Keratinocyte (primary cell): ENCODE measurements around the gene UBQLN2. TPM values are rescaled to one million over a fixed set of nuclear protein-coding genes. Genes with fewer than 3 reads are reported as not detected.
A peak's percentile ranks its signal among the peaks of the same experiment; 100 is the strongest.

Experiments used
- DNase-seq: peaks from one replicate; pipeline ENCODE4 v3.0.0-alpha.2; 2011; ENCODE audit warnings: low read depth, missing footprints, low spot score
- FAIRE-seq: peaks from 2 replicates; lab custom pipeline; 2011; peaks lifted over from hg19 to GRCh38; lab: Jason Lieb, UNC
- H2AFZ ChIP-seq: 2 replicates; pipeline ENCODE4 v1.6.0; 2012; ENCODE audit warnings: low read length, control low read depth, inconsistent platforms; ENCODE audit not compliant: control insufficient read depth
- H3K27ac ChIP-seq: 2 replicates; pipeline ENCODE4 v1.5.1; 2011; ENCODE audit warnings: low read length; ENCODE audit not compliant: control insufficient read depth, insufficient read depth
- H3K27me3 ChIP-seq: 3 replicates; pipeline ENCODE4 v1.6.0; 2011; ENCODE audit warnings: low read length; ENCODE audit not compliant: control insufficient read depth, insufficient read depth; ENCODE audit errors: extremely low read depth
- H3K36me3 ChIP-seq, 2 experiments: 2 replicates in 1 of 2; 3 replicates in 1 of 2; pipeline ENCODE4 v1.5.1; 2011; ENCODE audit warnings: low read length in 2 of 2, mild to moderate bottlenecking in 1 of 2; ENCODE audit not compliant: control insufficient read depth in 2 of 2, insufficient read depth in 2 of 2; ENCODE audit errors: extremely low read depth in 1 of 2
- H3K4me1 ChIP-seq: 3 replicates; pipeline ENCODE4 v1.5.1; 2011; ENCODE audit warnings: low read length; ENCODE audit not compliant: control insufficient read depth, insufficient read depth; ENCODE audit errors: extremely low read depth
- H3K4me2 ChIP-seq: 3 replicates; pipeline ENCODE4 v1.6.0; 2011; ENCODE audit warnings: low read depth, low read length; ENCODE audit not compliant: control insufficient read depth, insufficient read depth; ENCODE audit errors: extremely low read depth
- H3K4me3 ChIP-seq, 3 experiments: fragments of 200-600 bp in 1 of 3; sonication (generic) in 1 of 3; 2 replicates in 2 of 3; 3 replicates in 1 of 3; pipeline ENCODE4 v1.5.1; 2011 to 2016; ENCODE audit warnings: low read length in 3 of 3, mild to moderate bottlenecking in 3 of 3, control low read depth in 2 of 3, inconsistent platforms in 1 of 3, low read depth in 1 of 3, mixed read lengths in 1 of 3, mixed run types in 1 of 3, moderate library complexity in 1 of 3; ENCODE audit not compliant: control insufficient read depth in 2 of 3, insufficient read depth in 2 of 3; ENCODE audit errors: extremely low read depth in 1 of 3
- H3K79me2 ChIP-seq: 2 replicates; pipeline ENCODE4 v1.6.0; 2012; ENCODE audit warnings: low read length; ENCODE audit not compliant: control insufficient read depth, insufficient read depth
- H3K9ac ChIP-seq: 3 replicates; pipeline ENCODE4 v1.6.0; 2011; ENCODE audit warnings: low read length; ENCODE audit not compliant: control insufficient read depth, insufficient read depth; ENCODE audit errors: extremely low read depth
- H3K9me1 ChIP-seq: 3 replicates; pipeline ENCODE4 v1.6.0; 2011; ENCODE audit warnings: low read length; ENCODE audit not compliant: control insufficient read depth, insufficient read depth; ENCODE audit errors: extremely low read depth
- H3K9me3 ChIP-seq: 2 replicates; pipeline ENCODE4 v1.5.1; 2012; ENCODE audit warnings: low read depth, low read length; ENCODE audit not compliant: control insufficient read depth
- H4K20me1 ChIP-seq: 3 replicates; pipeline ENCODE4 v1.6.0; 2011; ENCODE audit warnings: low read length; ENCODE audit not compliant: control insufficient read depth, insufficient read depth; ENCODE audit errors: extremely low read depth
- EZH2 ChIP-seq: IDR thresholded peaks from one replicate; pipeline ENCODE4 v1.6.1; 2012; ENCODE audit warnings: inconsistent platforms, mild to moderate bottlenecking, low read length, moderate library complexity
- dilution Hi-C: fragments of 300-500 bp; cut with MboI; formaldehyde crosslinking; loops from one replicate; pipeline ENCODE4 v1.7.0; 2020; ENCODE audit warnings: low sequenced_read_pairs; ENCODE audit not compliant: extremely low pct_ligation_motif_present
- polyA plus RNA-seq, 5 experiments: library from polyadenylated mRNA; depleted of rRNA in 3 of 5; stranded (reverse) in 3 of 5; stranded (forward) in 1 of 5; unstranded in 1 of 5; fragments of >200 nt; gene quantifications; 1 replicate in 1 of 5; 2 replicates in 3 of 5; 3 replicates in 1 of 5; pipeline versions ENCODE4 v1.2.1 to v1.2.3, GENCODE V29; 2011 to 2012; ENCODE audit warnings: missing spikeins in 2 of 5, low read depth in 1 of 5, low replicate concordance in 1 of 5
- TF ChIP-seq, protein P1 (sequence below), 3 experiments: IDR thresholded peaks in 1 of 3; conservative IDR thresholded peaks in 1 of 3; optimal IDR thresholded peaks in 1 of 3; 2 replicates in 2 of 3; 3 replicates in 1 of 3; pipeline versions ENCODE3 to v1.5.1; 2011; ENCODE audit warnings: low read length in 3 of 3, mild to moderate bottlenecking in 3 of 3, moderate library complexity in 2 of 3, control low read depth in 1 of 3, inconsistent platforms in 1 of 3; ENCODE audit not compliant: insufficient read depth in 2 of 3; ENCODE audit errors: extremely low read depth in 1 of 3

The UBQLN2 gene
- polyA plus RNA-seq, 1 donor (not counting 4 experiments of a cell fraction or from before 2014, with no cell fraction given), result 20.1 TPM

DNA sequence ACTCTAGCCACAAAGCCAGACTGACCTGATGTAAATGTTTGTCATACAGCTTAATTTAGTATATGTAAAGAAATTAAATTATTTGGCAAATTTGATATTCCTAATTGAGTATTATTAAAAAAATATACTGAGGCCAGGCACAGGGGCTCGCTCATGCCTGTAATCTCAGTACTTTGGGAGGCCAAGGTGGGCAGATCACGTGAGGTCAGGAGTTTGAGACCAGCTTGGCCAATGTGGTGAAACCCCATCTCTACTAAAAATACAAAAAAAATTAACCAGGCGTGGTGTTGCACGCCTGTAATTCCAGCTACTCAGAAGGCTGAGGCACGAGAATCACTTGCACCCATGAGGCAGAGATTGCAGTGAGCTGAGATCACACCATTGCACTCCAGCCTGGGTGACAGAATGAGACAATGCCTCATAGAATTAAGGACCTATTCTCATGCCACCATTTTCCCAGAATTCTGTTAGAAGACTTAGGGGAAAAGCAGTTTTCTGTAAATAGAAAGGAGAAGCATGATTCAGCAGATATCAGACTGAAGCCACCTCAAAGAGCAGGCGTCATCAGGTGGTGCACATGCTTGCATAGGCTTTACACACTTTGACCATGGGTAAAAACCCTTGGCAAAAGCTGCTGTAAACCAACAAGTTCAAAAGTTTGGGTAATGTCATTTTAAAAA lies 6.1 kb downstream of the UBQLN2 start:
- TF ChIP-seq, protein P1, sequence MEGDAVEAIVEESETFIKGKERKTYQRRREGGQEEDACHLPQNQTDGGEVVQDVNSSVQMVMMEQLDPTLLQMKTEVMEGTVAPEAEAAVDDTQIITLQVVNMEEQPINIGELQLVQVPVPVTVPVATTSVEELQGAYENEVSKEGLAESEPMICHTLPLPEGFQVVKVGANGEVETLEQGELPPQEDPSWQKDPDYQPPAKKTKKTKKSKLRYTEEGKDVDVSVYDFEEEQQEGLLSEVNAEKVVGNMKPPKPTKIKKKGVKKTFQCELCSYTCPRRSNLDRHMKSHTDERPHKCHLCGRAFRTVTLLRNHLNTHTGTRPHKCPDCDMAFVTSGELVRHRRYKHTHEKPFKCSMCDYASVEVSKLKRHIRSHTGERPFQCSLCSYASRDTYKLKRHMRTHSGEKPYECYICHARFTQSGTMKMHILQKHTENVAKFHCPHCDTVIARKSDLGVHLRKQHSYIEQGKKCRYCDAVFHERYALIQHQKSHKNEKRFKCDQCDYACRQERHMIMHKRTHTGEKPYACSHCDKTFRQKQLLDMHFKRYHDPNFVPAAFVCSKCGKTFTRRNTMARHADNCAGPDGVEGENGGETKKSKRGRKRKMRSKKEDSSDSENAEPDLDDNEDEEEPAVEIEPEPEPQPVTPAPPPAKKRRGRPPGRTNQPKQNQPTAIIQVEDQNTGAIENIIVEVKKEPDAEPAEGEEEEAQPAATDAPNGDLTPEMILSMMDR (optimal IDR thresholded peaks at IDR 0.05 in 1 of 3, IDR thresholded peaks at IDR 0.05 in 1 of 3, conservative IDR thresholded peaks at IDR 0.05 in 1 of 3; ENCODE audit: extremely low read depth in 1 of 3, insufficient read depth in 2 of 3, low read length in 3 of 3), result no peak
- no peak for TF ChIP-seq EZH2
- Histone ChIP-seq H3K27me3 (no peaks in the 10 kb centered on the region), H3K9ac (no peak overlapping the region), H3K4me3 (no peak overlapping the region), H2AFZ (no peak overlapping the region), H3K4me2 (no peak overlapping the region), H3K79me2 (peaks cover 32% of the 10 kb centered on the region), H3K9me1 (no peaks in the 10 kb centered on the region), H3K4me1 (peaks cover 4% of the 10 kb centered on the region), H3K27ac (no peak overlapping the region), H4K20me1 (peaks cover 3% of the 10 kb centered on the region), H3K36me3 (no peaks in the 10 kb centered on the region), H3K9me3 (no peaks in the 10 kb centered on the region)
- dilution Hi-C loops, result no loop called here
- FAIRE-seq, result no peak
- no peak for DNase-seq

DNA sequence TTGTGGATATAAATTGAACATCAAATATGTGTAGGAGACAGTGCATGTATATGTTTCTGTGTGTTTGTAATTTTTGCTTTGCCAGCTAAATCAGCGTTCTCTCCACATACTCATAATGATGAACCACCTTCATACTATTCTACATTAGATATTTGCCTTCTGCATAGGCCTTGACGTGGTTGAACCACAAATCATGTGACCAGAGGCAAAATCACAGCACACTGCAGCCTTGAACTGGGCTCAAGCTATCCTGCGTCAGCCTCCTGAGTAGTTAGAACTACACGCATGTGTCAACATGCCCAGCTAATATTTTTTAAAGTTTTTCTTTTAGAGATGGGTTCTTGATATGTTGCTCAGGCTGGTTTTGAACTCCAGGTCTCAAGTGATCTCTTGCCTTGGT lies 9.5 kb downstream of the UBQLN2 start:
- H3K9ac ChIP-seq, result no peak overlapping the region
- H3K4me3 ChIP-seq, result no peak overlapping the region
- no peaks in the 10 kb centered on the region for H3K36me3 ChIP-seq
- no peaks in the 10 kb centered on the region for H3K9me3 ChIP-seq
- H4K20me1 ChIP-seq, result no peaks in the 10 kb centered on the region
- peaks cover 5% of the 10 kb centered on the region for H3K79me2 ChIP-seq
- H3K27me3 ChIP-seq, result no peaks in the 10 kb centered on the region
- FAIRE-seq (peak; percentile 34), DNase-seq (peak; percentile 40)
- no peaks in the 10 kb centered on the region for H3K9me1 ChIP-seq
- dilution Hi-C loops, result no loop called here
- H2AFZ ChIP-seq, result no peak overlapping the region
- H3K4me1 ChIP-seq, result peaks cover 4% of the 10 kb centered on the region
- TF ChIP-seq, protein P1 (optimal IDR thresholded peaks at IDR 0.05 in 1 of 3, IDR thresholded peaks at IDR 0.05 in 1 of 3, conservative IDR thresholded peaks at IDR 0.05 in 1 of 3; ENCODE audit: extremely low read depth in 1 of 3, insufficient read depth in 2 of 3, low read length in 3 of 3), result no peak
- no peak for TF ChIP-seq EZH2
- H3K4me2 ChIP-seq, result no peak overlapping the region
- peak overlapping the region; percentile 31 for H3K27ac ChIP-seq
